HG03354 (cell line): ENCODE data around the gene MEIS1.

Source experiments
- ATAC-seq: cut with Tn5 transposase; IDR thresholded peaks from one replicate; pipeline ENCODE4 v1.9.1; 2021; ENCODE audit warnings: mild to moderate bottlenecking; ENCODE audit not compliant: unreplicated experiment, poor library complexity, severe bottlenecking

MEIS1 gene

GRCh38 chr2:66442516-66443185 lies 7.7 kb downstream of the MEIS1 start:
- no peak for ATAC-seq

GRCh38 chr2:66443186-66443978 lies 8.5 kb downstream of the MEIS1 start:
- ATAC-seq = no peak

- no peak for ATAC-seq
Observed at GRCh38 chr2:66443979-66444861, 9.3 kb downstream of the MEIS1 start.

GRCh38 chr2:66445076-66445924 lies 10.4 kb downstream of the MEIS1 start:
- no peak for ATAC-seq

GRCh38 chr2:66445925-66446871 lies 11.3 kb downstream of the MEIS1 start:
- no peak for ATAC-seq

GRCh38 chr2:66446941-66447340 lies 12.0 kb downstream of the MEIS1 start:
- ATAC-seq = no peak

GRCh38 chr2:66447677-66448076 lies 12.8 kb downstream of the MEIS1 start:
- ATAC-seq = no peak

GRCh38 chr2:66448136-66448991 lies 13.4 kb downstream of the MEIS1 start:
- ATAC-seq = no peak

GRCh38 chr2:66452214-66452613 lies 17.3 kb downstream of the MEIS1 start:
- ATAC-seq = no peak

- no peak for ATAC-seq
Observed at GRCh38 chr2:66452917-66453316, 18.0 kb downstream of the MEIS1 start.

- no peak for ATAC-seq
Observed at GRCh38 chr2:66455490-66455889, 20.6 kb downstream of the MEIS1 start.

GRCh38 chr2:66456183-66457041 lies 21.5 kb downstream of the MEIS1 start:
- no peak for ATAC-seq

- no peak for ATAC-seq
Observed at GRCh38 chr2:66457545-66457944, 22.6 kb downstream of the MEIS1 start.

GRCh38 chr2:66460031-66460430 lies 25.1 kb downstream of the MEIS1 start:
- no peak for ATAC-seq

GRCh38 chr2:66461001-66461663 lies 26.2 kb downstream of the MEIS1 start:
- ATAC-seq = no peak
